Spleen (tissue), 7 donors: ENCODE measurements around the gene OR2T27.
A peak's percentile ranks its signal among the peaks of the same experiment; 100 is the strongest.

Experiments
- POLR2A ChIP-seq, 3 donors: fragments of 450-650 bp; IDR thresholded peaks; one replicate each; pipeline ENCODE4 v1.5.1; 2017; ENCODE audit warnings: antibody characterized with exemption in 3 of 3, mild to moderate bottlenecking in 1 of 3
- POLR2AphosphoS5 ChIP-seq, 3 donors: sonication (generic); formaldehyde crosslinking; IDR thresholded peaks; one replicate each; pipeline ENCODE4 v1.5.1; 2017; ENCODE audit warnings: antibody characterized with exemption in 3 of 3
- TF ChIP-seq, protein P1 (sequence below), 11 experiments: fragments of 200-600 bp in 7 of 11; fragments of 450-650 bp in 4 of 11; sonication (generic) in 4 of 11; IDR thresholded peaks in 8 of 11; conservative IDR thresholded peaks in 3 of 11; 1 replicate in 7 of 11; 2 replicates in 4 of 11; pipeline versions ENCODE4 v1.4.0 to v1.8.0; 2016 to 2021; ENCODE audit warnings: antibody characterized with exemption in 11 of 11, inconsistent platforms in 4 of 11, mild to moderate bottlenecking in 1 of 11
- donor health status: DM: no; HTN: no; CAD: no; lungs with moderate emphysema.
- donor health status: DM: no; HTN: no; CAD: no.
- donor health status: DM: no; HTN: no; CAD: no.

- TF ChIP-seq, protein P1, sequence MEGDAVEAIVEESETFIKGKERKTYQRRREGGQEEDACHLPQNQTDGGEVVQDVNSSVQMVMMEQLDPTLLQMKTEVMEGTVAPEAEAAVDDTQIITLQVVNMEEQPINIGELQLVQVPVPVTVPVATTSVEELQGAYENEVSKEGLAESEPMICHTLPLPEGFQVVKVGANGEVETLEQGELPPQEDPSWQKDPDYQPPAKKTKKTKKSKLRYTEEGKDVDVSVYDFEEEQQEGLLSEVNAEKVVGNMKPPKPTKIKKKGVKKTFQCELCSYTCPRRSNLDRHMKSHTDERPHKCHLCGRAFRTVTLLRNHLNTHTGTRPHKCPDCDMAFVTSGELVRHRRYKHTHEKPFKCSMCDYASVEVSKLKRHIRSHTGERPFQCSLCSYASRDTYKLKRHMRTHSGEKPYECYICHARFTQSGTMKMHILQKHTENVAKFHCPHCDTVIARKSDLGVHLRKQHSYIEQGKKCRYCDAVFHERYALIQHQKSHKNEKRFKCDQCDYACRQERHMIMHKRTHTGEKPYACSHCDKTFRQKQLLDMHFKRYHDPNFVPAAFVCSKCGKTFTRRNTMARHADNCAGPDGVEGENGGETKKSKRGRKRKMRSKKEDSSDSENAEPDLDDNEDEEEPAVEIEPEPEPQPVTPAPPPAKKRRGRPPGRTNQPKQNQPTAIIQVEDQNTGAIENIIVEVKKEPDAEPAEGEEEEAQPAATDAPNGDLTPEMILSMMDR (IDR thresholded peaks at IDR 0.05 in 8 of 11, conservative IDR thresholded peaks at IDR 0.05 in 3 of 11): peak in 2 of 11 experiments; percentile 8 to 16
- TF ChIP-seq POLR2A (IDR thresholded peaks at IDR 0.05) (no peak), POLR2AphosphoS5 (IDR thresholded peaks at IDR 0.05) (no peak)
Observed at GRCh38 chr1:248696261-248696660, 40.9 kb upstream of the OR2T27 start.
